Activated B cell treated with CpG ODN at 0.5 μM for 24 hours (primary cell): ENCODE data around the gene KRT86. TPM values are rescaled to one million over a fixed set of nuclear protein-coding genes. Genes with fewer than 3 reads are reported as not detected.

Experiments
- ATAC-seq: fragments of 200-7000 bp; cut with Tn5 transposase; one replicate; pipeline ENCODE4 v1.10.0; 2021; ENCODE audit warnings: low read depth, mild to moderate bottlenecking, moderate library complexity
- CTCF ChIA-PET: fragments of 350-600 bp; sonication (Branson Sonifier 250); formaldehyde crosslinking; loops from one replicate; lab custom pipeline; 2021; ENCODE audit warnings: antibody characterized with exemption; lab: Charles Lee
- POLR2A ChIA-PET: fragments of 350-600 bp; sonication (Branson Sonifier 250); formaldehyde crosslinking; loops from one replicate; lab custom pipeline; 2021; ENCODE audit warnings: antibody characterized with exemption; lab: Charles Lee
- DNase-seq: peaks from one replicate; pipeline ENCODE4 v3.0.0; 2022
- H3K27ac Mint-ChIP-seq: one replicate; pipeline ENCODE4 v1.8.0; 2020; ENCODE audit warnings: mixed read lengths
- H3K27me3 Mint-ChIP-seq: one replicate; pipeline ENCODE4 v1.8.0; 2021; ENCODE audit warnings: mixed read lengths
- H3K36me3 Mint-ChIP-seq: one replicate; pipeline ENCODE4 v1.8.0; 2021; ENCODE audit warnings: low read depth, mixed read lengths
- H3K4me1 Mint-ChIP-seq: one replicate; pipeline ENCODE4 v1.8.0; 2021; ENCODE audit warnings: mixed read lengths
- H3K4me3 Mint-ChIP-seq: one replicate; pipeline ENCODE4 v1.8.0; 2020; ENCODE audit warnings: mild to moderate bottlenecking, mixed read lengths
- H3K9me3 Mint-ChIP-seq: one replicate; pipeline ENCODE4 v1.8.0; 2020; ENCODE audit warnings: mixed read lengths
- intact Hi-C: fragments of 100-400 bp; cut with micrococcal nuclease; formaldehyde crosslinking; loops from one replicate; pipeline ENCODE4 v1.15.1; 2024
- total RNA-seq: library from RNA; stranded (reverse); gene quantifications from 2 replicates; pipeline ENCODE4 v1.2.3, GENCODE V29; 2022
- TF ChIP-seq, protein P1 (sequence below): fragments of 200-600 bp; IDR thresholded peaks from one replicate; pipeline ENCODE4 v1.8.0; 2022; ENCODE audit warnings: antibody characterized with exemption, mild to moderate bottlenecking

KRT86 gene
- total RNA-seq, 1 donor from 2014 or later: not detected

DNA sequence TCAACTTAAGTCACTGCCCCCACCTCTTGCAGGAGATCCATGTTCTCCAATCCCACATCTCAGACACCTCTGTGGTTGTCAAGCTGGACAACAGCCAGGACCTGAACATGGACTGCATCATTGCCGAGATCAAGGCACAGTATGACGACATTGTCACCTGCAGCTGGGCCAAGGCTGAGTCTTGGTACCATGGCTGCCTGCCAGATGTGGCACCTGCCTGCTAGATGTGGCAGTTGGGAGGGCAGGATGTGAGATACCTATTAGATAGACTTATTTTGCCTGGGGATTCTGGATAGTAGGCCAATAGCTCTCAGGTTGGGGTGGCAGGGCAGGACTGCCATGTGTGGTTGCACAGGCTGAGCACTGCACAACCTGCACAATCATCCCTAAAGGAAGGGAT is 7.9 kb upstream of the KRT86 start:
- no peaks in the 10 kb centered on the region for H3K9me3 Mint-ChIP-seq
- peaks cover 15% of the 10 kb centered on the region for H3K27me3 Mint-ChIP-seq
- no peaks in the 10 kb centered on the region for H3K4me1 Mint-ChIP-seq
- intact Hi-C loops: no loop called here
- no peak overlapping the region for H3K27ac Mint-ChIP-seq
- ATAC-seq (no peak), DNase-seq (no peak)
- H3K36me3 Mint-ChIP-seq: no peaks in the 10 kb centered on the region
- CTCF ChIA-PET: no interaction called here
- TF ChIP-seq, protein P1, sequence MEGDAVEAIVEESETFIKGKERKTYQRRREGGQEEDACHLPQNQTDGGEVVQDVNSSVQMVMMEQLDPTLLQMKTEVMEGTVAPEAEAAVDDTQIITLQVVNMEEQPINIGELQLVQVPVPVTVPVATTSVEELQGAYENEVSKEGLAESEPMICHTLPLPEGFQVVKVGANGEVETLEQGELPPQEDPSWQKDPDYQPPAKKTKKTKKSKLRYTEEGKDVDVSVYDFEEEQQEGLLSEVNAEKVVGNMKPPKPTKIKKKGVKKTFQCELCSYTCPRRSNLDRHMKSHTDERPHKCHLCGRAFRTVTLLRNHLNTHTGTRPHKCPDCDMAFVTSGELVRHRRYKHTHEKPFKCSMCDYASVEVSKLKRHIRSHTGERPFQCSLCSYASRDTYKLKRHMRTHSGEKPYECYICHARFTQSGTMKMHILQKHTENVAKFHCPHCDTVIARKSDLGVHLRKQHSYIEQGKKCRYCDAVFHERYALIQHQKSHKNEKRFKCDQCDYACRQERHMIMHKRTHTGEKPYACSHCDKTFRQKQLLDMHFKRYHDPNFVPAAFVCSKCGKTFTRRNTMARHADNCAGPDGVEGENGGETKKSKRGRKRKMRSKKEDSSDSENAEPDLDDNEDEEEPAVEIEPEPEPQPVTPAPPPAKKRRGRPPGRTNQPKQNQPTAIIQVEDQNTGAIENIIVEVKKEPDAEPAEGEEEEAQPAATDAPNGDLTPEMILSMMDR: no peak
- H3K4me3 Mint-ChIP-seq: no peak overlapping the region
- POLR2A ChIA-PET: no interaction called here

DNA sequence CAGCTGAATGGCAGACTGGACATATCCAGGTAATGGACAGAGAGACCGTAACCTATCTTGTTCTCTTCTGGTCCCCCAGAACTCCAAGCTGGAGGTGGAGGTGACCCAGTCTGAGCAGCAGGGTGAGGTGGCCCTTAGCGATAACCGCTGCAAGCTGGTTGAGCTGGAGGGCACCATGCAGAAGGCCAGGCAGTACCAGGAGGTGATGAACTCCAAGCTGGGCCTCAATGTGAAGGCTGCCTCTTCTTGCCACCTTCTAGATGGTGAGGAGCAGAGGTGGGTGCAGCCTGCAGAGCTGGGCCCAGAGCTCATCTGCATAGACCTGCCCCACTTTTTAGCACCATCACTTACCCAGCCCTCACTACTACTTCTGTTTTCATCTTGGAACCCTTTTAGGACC is 7.2 kb upstream of the KRT86 start:
- no peak for DNase-seq
- H3K36me3 Mint-ChIP-seq: no peaks in the 10 kb centered on the region
- CTCF ChIA-PET: no interaction called here
- H3K4me1 Mint-ChIP-seq: no peaks in the 10 kb centered on the region
- no peak for ATAC-seq
- intact Hi-C loops: no loop called here
- POLR2A ChIA-PET: no interaction called here
- H3K4me3 Mint-ChIP-seq: no peak overlapping the region
- no peak overlapping the region for H3K27ac Mint-ChIP-seq
- TF ChIP-seq, protein P1: no peak
- H3K27me3 Mint-ChIP-seq: peaks cover 13% of the 10 kb centered on the region
- H3K9me3 Mint-ChIP-seq: no peaks in the 10 kb centered on the region

DNA sequence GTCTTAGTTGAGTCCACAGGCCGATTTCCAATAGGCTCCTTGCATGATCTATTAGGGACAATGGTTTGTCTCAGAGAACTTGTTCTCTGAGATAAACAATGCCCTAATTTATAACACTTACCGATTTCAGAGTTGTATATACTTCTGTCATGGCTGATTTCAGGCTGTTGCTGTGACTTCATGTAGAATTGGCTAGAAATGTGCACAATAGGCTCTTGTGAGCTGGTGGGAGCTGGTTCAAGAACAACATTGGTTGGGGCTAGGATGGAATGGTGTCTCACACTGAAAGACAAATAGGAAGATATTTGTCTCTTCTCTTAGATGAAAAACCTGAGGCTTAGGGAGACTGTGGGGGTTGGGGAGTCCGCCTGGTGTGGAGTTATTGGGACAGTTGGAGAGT is 6.7 kb upstream of the KRT86 start:
- Mint-ChIP-seq H3K27ac (no peak overlapping the region), H3K36me3 (no peaks in the 10 kb centered on the region), H3K4me3 (no peak overlapping the region), H3K27me3 (peaks cover 12% of the 10 kb centered on the region), H3K4me1 (no peaks in the 10 kb centered on the region), H3K9me3 (no peaks in the 10 kb centered on the region)
- CTCF ChIA-PET: no interaction called here
- DNase-seq (no peak), ATAC-seq (no peak)
- POLR2A ChIA-PET: no interaction called here
- intact Hi-C loops: no loop called here
- TF ChIP-seq, protein P1: no peak

DNA sequence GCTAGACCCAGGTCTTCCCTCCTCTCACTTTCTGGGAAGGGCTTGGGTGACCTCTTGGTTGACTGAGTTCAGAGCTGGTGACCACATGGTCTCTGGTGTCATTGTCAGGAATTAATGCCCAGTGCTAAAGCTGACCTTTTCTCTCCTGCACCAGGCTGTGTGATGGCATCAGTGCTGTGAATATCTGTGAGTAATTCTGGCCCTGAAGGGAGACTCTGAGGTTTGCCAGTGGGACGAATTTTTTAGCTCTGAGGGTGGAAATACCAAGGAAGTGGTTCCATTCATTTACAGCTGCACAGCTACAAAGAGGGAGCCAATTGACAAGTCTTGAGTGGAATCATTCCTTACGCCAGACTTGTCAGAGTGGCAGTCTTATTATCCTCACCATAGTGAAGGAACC is 6.2 kb upstream of the KRT86 start:
- POLR2A ChIA-PET: no interaction called here
- ATAC-seq (no peak), DNase-seq (no peak)
- H3K36me3 Mint-ChIP-seq: no peaks in the 10 kb centered on the region
- H3K27me3 Mint-ChIP-seq: peaks cover 11% of the 10 kb centered on the region
- intact Hi-C loops: no loop called here
- TF ChIP-seq, protein P1: no peak
- H3K4me3 Mint-ChIP-seq: no peak overlapping the region
- no peaks in the 10 kb centered on the region for H3K4me1 Mint-ChIP-seq
- CTCF ChIA-PET: no interaction called here
- H3K9me3 Mint-ChIP-seq: no peaks in the 10 kb centered on the region
- no peak overlapping the region for H3K27ac Mint-ChIP-seq

DNA sequence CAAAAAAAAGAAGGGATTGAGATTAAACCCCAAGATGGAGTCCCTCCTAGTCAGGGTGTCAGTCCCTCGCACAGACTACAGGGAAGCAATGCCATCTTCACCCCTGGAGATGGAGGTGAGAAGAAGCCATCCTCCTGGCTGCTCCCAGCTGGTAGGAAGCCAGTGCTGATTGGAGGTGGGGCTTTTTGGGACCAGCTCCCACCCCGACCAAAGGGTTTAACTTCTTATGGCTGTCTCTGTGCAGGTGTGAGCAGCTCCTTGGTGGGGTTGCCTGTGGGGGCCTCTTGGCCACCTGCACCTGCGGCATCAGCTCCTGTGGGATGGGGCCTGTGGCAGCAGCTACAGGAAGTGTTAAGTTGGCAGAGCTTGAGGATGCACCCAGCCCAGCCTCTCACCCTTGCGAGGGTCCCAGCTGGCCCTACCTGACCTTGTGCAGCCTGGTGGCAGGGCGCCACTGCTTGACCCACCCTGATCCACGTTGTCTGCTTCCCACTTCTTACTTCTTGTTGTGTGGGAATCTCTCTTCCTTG is 3.8 kb upstream of the KRT86 start:
- no peaks in the 10 kb centered on the region for H3K36me3 Mint-ChIP-seq
- CTCF ChIA-PET: interaction anchor here (1.1 kb wide), 1 partner anchor 8 kb away, joined by 4 read pairs; no protein-coding TSS in a partner anchor
- TF ChIP-seq, protein P1: no peak
- H3K27me3 Mint-ChIP-seq: peaks cover 23% of the 10 kb centered on the region
- H3K9me3 Mint-ChIP-seq: no peaks in the 10 kb centered on the region
- POLR2A ChIA-PET: no interaction called here
- H3K27ac Mint-ChIP-seq: no peak overlapping the region
- intact Hi-C loops: no loop called here
- no peak for DNase-seq
- ATAC-seq: no peak
- no peaks in the 10 kb centered on the region for H3K4me1 Mint-ChIP-seq
- H3K4me3 Mint-ChIP-seq: no peak overlapping the region
